SKM-1 treated with dmso at 0.1 percent for 144 hours (cell line): ENCODE data around the gene ELAC1.
"Not testable (repeated sequence)": the region's sequence is repeated elsewhere in the genome, so short reads cannot be mapped to it uniquely, and the experiment has no call there.

Source experiments
- DNase-seq: peaks from one replicate; lab custom pipeline; 2025; ENCODE audit not compliant: unreplicated experiment; lab: John Stamatoyannopoulos, UW

ELAC1 gene, protein sequence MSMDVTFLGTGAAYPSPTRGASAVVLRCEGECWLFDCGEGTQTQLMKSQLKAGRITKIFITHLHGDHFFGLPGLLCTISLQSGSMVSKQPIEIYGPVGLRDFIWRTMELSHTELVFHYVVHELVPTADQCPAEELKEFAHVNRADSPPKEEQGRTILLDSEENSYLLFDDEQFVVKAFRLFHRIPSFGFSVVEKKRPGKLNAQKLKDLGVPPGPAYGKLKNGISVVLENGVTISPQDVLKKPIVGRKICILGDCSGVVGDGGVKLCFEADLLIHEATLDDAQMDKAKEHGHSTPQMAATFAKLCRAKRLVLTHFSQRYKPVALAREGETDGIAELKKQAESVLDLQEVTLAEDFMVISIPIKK

DNA sequence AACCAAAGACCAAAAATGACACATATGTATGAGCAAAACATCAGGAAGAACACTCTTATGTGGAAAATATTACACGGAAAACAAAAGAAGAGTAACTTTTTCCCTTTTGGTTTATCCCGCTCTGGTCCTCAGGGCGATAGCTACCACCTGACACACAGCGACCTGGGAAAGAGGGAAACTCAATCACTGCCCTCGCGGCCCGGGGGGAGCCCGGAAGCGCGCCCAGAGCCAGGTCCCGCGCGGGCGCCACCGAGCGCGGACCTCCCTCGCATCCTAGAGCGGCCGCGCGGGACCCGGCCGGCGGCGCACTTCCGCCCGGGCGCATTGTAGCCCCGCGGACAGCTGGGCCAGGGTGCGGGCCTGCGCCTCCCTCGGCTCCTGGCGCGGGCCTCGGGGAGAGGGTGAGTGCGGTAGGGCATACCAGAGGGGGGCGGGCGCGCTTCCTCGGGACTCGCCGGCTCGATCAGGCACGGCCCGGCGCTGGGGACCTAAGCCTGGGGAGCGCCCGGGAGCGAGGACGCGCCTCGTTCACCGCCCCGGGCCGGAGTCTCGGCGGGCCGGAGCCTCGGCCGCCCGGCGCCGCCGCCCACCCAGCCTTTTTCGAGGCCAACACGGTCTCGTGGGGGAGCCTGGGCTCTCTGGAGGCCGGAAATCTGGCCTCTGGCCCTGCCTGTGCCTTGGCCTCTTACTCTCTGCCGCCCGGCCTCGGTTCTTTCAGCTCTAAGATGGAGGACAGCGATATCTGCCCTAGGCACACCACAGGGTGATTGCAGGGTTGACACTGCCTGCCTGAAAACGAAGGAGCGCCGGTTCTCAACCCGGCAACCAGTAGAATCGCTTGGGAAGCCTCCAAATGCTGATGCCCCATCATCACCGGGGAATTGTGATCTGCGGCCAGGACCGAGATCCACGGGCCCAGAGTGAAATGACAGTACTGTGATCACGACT, at the start of gene ELAC1:
ELAC1 (plus strand) TSS at position 327 of the 948 bp plus-strand sequence. CDS start 6,365 bp downstream, outside the sequence.
- peak; percentile 52 for DNase-seq

DNA sequence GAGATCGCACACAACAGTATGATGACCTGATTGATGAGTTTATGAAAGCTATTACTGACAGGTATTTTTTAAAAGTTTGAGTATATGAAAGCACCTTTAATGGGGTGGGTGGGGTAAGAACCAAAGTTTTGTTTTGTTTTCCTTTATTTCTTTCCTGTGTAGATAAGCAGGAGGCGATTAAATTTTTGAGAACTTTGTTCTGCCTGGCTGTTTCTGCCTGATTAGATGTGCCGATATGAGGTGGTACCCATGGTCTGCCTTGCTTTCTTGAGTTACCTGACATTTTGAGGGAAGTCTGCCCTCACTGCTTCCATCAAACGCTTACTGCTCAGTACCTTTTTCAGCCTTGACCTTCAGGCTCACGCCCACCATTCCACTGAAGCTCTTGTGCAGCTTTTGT, 49.7 kb upstream of the ELAC1 start:
- DNase-seq, result no peak

DNA sequence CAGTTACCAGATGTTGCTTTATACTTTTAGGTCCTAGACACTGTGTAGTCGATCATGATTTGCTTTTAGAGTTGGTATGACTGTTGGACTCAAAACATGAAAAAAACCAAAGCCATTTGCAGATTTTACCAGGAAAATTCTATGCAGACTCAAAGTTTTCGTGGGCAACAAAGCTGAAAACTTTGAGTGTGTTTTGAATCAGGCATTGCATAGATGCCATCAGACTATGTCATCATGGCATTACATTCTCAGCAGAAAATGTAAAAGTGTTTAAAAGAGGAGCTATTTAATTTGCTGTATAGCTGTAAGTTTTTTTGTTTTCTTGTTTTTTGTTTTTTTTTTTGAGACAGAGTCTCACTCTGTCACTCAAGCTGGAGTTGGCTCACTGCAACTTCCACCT, 43.5 kb upstream of the ELAC1 start:
- DNase-seq, result no peak

DNA sequence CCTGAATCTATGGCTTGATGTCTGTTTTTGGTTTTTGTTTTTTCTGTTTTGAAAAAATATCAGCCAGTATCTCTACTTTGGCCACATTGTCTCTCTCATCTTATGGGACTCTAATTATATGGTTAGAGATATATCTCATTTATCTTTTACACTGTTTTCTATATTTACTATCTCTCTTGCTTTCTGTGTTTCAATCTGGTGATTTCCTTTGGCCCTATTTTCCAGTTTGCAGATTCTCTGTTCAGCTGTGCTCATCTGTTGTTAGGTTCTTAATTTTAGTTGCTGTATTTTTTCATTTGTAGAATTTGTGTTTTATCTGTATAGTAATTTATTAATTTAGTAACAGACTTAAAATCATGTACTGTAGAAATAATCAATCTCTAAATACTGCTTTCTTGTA, 41.3 kb upstream of the ELAC1 start:
- no peak for DNase-seq

DNA sequence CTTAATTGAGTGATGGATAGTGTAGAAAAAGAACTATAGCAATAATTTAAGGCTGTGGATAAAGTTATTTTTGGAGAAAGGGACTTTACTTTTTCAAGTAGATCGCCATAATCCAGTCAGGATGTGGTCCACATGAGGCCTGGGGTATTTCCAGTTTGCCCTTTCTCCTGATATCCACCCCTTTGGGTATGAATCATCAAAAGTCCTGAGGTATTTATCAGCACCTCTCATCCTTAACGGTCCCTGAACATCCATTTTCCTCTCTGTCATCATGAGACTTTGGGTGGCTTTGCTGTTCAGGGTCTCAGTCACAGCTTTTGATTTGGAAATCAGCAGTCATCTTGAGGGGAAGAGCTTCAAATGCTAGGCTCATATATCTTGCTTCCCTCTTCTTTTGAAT, 39.3 kb upstream of the ELAC1 start:
- no peak for DNase-seq

DNA sequence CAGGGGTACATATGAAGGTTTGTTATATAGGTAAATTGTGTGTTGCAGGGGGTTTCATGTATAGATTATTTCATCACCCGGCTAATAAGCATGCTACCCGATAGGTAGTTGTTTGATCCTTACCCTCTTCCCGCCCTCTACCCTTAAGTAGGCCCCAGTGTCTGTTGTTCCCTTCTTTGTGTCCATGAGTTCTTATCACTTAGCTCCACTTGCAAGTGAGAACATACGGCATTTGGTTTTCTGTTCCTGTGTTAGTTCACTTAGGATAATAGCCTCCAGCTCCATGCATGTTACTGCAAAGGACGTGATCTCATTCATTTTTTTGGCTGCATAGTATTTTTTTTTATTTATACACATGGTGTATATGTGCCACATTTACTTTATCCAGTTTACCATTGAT, 34.2 kb upstream of the ELAC1 start:
- no peak for DNase-seq

DNA sequence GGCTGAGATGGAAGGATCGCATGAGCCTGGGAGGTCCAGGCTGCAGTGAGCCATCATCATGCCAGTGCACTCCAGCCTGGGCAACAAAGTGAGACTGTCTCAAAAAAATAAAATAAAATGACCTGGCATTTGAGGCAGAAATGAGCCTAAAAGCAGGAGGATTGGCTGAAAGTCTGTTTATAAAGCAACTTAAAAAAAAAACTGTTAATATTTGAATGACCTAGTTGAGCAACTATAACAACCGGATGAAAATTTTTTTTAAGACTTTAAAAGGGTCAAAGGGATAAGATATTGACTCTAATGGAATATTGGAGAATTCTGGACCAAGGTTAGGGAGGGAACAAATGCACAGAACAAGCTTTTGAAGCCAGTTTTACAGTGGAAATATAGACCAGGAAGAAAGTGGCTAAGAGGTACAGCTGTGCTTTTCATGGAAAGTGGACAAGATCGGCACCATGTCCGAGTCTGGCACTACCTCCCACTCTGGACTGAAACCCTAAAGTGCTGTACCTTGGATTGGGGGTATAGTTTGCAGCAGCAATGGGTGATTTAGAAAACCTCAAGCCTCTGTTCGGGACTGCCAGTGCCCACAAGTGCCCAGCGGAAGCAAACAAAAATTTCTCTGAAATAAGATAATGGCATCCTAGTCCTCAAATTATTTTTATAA, 33.2 kb upstream of the ELAC1 start:
- DNase-seq, result no peak

DNA sequence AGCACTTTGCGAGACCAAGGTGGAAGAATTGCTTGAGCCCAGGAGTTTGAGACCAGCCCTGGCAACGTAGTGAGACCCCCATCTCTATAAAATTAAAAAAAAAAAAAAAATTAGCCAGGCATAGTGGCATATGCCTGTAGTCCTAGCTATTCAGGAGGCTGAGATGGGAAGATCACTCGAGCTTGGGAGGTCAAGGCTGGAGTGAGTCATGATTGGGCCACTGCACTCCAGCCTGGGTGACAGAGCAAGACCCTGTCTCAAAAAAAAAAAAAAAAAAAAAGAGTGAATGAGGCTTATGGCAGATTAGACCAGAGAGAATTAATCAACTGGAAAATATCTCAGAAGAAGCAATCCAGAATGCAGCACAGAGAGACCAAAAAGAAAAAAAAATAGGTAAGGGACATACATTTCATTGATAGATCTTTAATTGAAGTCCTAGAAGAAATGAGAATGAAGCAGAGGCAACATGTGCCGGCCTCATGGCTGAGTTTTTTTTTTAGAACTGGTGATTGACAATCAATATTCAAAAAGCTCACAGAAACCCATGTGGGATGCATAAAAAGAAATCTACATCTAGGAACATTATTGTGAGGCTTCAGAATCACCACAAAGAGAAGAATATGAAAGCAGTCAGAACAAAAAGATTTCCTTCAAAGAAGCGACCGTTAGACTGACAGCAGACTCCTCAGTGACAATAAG, 32.2 kb upstream of the ELAC1 start:
- DNase-seq, result no peak

DNA sequence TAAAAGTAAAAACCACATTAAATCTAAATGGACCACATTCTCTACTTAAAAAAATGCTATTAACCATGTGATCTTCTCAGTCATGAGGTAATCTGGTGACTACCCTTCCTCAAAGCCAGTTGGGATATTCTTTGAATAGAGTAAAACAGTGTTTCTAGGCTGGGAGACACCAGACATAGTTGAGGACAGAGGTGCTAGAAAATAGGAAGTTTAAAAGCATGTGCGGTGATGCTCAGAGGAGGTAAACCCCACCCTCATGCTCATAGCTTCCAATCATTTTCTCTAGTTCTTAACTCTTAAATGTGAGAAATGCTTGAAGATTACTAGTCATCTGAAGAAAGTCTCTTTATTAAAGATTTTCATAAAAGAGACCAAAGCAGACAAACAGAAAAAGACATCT, 30.7 kb upstream of the ELAC1 start:
- DNase-seq, result no peak

DNA sequence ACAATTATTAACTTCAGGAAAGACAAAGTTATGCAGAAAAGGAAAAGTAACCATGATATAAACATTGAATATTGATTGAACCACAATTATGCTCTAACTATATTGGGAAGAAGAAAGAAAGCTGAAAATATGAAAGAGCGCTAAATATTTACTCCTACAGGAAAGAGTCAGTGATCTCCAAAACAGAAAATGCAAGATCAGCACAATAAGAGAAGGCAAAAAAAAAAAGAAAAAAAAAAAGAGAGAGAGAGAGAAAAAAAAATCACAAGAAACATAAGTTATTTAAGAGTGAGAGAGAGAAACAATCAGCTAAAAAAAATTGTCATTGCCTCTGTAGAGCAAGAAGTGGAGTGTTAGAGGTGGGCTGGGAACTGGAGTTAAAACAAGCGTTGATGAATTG, 28.9 kb upstream of the ELAC1 start:
- no peak for DNase-seq

DNA sequence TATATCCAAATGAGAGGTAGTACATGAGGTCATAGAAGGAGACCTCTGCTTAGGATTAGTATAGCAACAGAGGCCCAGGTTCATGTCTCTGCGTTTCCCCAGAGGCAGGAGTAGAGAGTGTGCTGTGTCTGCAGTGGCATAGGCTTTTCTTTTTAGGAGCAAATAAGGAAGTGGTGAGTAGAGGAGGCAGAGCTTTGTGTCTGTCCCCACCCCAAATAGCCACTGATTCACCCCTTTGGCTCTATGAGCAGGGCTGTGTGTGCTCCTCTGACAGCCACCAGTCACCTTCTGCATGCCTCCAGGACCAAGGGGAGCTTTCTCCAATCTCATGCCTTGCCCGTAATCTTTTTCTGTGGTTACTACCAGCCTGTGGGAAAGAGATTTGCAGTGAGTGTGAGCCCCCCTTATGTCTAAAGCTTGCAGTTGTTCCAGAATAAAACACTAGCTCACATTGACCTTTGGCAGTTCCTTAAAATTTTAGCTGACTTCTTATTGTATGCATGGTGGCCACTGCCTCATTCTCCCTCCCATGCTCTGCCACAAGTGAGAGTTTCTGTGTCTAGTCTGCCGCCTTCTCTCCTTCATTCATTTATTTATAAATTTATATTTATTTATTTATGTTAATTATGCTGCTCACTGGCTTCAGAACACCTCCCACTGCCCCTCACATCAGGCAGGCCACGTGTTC, 23.5 kb upstream of the ELAC1 start:
- peak; percentile 43 for DNase-seq

DNA sequence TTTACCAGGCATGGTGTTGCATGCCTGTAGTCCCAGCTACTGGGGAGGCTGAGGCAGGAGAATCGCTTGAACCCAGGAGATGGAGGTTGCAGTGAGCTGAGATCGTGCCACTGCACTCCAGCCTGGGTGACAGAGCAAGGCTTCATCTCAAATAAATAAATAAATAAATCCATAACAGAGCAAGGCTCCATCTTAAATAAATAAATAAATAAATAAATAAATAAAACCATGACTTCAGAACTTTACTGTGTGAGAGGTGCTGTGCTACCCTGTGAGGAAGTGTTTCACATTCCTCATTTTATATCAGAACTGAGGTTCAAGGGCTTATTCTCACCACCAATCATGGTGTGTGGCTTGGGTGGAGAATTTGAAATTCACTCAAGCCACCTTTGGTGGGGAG, 21.9 kb upstream of the ELAC1 start:
- not testable (repeated sequence) for DNase-seq

DNA sequence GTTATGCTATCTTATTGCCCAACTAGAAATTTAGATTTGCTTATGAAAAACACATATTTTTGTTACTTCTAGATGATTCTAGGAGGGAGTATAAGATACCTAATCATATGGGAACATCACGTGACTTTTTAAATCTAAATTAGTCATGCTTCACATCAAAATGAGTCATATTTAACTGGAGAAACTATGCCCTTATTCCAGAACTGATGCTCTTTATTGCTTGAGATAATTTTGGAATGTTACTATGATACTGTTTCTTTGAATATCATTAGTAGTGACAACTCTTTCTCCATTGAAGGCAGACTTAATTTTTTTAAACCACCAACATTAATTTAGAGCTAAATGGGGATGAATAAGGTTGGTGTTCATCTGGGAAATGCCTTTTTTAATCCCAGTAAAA, 19.9 kb upstream of the ELAC1 start:
- no peak for DNase-seq

DNA sequence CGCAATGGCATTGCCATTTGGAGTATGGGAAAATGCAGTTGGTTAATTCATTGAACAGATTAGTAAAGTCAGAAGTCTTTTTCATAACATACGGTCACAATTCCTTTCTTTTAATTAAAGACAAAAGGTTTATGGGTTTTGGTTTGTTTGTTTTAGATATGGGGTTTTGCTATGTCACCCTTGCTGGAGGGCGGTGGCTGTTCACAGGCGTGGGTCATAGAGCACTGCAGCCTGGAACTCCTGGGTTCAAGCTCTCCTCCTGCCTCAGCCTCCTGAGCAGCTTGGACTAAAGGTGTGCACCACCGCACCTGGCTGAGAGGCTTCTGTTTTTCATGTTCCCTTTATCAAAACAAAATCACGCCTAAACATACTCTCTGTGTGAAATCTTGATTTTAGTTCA, 18.7 kb upstream of the ELAC1 start:
- no peak for DNase-seq

DNA sequence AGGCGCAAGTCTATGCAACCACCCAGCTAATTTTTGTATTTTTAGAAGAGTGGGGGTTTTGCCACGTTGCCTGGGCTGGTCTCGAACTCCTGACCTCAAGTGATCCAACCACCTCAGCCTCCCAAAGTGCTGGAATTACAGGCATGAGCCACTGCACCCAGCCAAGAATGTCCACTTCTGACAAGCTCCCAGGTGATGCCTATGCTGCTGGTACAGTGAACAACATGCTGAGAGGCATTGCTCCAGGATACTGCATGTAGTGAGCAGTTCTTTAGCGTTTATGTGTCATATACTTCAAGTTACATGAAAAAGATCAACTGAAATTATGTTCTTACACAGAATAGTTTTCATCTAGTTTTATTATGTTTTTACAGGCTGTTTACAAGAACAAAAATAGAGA, 17.2 kb upstream of the ELAC1 start:
- DNase-seq, result no peak

DNA sequence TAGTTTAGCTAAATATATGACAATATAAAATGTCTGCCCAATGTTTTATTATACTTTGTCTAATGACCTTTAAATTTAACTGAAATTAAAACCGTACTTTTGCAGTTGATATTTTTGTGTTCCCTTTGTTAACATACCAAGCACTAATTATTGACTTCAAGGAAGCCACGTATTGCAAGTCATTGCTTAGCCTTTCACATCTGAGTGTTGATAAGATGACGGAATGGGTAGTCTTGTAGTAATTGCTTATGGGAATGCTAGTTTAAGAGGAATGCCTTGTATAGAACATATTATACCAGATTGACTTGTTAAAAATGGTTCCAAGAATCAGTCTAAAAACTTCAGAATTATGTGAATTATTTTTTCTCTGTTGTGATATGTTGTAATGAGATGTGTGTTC, 14.0 kb upstream of the ELAC1 start:
- DNase-seq, result no peak

DNA sequence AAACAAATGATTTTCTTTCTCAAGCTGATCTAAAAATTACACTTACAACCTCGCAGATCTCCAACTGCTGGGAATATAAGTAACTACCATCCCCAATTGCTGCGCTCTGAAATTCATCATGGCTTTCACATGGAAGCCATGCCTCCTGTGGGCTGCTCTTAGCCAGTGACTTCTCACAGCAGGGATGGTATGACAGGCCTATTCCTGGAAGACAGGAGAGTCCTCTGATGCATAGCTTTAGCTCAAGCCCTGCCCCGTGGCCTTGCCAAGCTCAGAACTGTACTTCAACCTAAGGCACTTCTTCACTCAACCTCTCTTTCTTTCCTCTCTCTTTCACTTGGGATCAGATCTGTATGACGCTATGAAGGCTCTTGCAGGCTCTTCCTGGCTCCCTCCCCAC, 12.6 kb upstream of the ELAC1 start:
- DNase-seq, result no peak

DNA sequence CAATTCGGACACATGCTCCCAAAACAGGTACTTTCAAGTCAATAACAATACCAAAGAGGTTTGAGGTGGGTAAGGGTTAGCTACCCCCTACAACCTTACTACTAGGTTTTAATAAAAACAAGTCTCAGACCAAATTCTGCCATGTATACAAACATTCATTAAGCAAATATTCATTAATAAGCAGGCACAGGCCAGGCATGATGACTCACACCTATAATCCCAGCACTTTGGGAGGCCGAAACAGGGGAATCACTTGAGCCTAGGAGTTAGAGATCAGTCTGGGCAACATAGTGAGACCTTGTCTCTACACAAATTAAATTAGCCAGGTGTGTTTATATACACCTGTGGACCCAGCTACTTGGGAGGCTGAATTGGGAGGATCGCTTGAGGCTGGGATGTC, 11.7 kb upstream of the ELAC1 start:
- no peak for DNase-seq

DNA sequence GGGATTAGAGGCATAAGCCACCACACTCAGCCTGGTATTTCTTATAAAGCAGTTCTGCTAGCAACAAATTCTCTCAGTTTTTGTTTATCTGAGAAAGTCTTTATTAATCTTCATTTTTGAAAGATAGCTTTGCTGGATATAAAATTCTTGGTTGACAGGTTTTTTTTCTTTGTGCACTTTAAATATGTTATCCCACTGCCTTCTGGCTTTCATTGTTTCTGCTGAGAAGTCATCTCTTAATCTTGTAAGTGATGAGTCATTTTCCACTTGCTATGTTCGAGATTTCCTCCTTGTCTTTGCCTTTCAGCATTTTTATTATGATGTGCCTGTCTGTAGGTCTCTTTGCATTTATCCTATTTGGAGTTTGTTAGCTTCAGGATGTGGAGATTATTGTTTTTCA, 5.9 kb upstream of the ELAC1 start:
- DNase-seq, result no peak

DNA sequence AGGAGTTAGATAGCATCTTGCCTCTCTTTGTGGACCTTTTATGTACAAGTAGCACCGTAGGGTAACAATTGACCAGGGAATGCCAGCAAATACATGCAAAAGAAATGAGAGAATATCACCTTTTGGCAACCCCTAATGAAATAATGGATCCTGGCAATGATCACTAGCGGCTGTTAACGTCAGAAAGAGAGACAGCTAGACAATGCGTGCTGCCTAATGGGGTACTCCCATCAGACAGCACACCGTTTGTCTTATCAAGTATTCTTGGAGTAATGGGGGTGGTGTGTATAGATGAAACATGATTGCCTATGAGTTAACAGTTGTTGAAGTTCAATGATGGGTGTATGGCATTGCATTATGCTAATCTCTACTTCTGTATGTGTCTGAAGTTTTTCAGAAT, 1.6 kb downstream of the ELAC1 start:
- no peak for DNase-seq

DNA sequence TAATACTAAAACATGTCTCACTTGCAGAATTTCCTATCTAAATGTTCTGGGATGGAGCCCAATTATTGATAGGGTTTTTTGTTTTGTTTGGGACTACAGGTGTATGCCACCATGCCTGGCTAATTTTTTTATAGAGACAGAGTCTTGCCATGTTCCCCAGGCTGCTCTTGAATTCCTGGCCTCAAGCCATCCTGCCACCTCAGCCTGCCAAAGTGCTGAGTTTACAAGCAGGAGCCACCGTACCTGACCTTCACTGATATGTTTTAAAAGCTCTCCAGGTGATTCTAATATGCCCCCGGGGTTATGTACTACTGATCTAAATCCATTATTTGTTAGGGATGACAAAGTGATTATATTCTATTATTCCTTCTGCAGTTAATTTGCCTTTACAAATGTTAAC, 2.2 kb downstream of the ELAC1 start:
- DNase-seq, result no peak
